ENCODE data around the gene SIDT1. TPM values are rescaled to one million over a fixed set of nuclear protein-coding genes. Genes with fewer than 3 reads are reported as not detected.

SIDT1 gene
- total and polyA plus RNA-seq, 2 donors (not counting 1 experiment from before 2014, with no cell fraction given): 53.2 to 84.4 TPM

DNA sequence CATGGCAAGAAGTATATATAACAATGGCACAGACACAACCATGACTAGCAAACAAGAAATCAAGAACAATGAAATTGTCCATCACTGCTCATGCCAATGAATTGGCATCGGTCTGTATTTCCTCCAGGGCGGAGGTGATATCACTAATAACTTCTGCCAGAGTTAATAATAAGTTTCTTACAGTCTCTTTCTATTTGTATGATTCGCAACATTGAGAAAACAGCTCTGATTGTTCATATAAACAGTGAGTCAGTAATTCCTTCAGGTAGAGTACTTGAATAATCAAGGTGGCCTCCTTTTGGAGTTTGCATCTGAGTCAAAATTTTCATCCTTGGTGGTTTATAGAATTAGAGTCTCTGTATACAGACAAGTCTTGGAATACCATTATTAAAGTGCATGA, 9.1 kb upstream of the SIDT1 start:
- Histone ChIP-seq H3K4me1 (ENCODE audit: control insufficient read depth in 2 of 2, insufficient read depth in 2 of 2, low read length in 2 of 2) (no peaks in the 10 kb centered on the region), H3K4me3 (ENCODE audit: control extremely low read depth in 1 of 5, extremely low read depth in 1 of 5, insufficient read depth in 1 of 5, low read depth in 2 of 5, low read length in 4 of 5) (no peak overlapping the region), H3K9me3 (ENCODE audit: control extremely low read depth in 1 of 3, control insufficient read depth in 2 of 3, insufficient read depth in 1 of 3, low read length in 2 of 3) (no peaks in the 10 kb centered on the region), H3K27me3 (replicated peaks in 1 of 4; ENCODE audit: control extremely low read depth in 1 of 4, control insufficient read depth in 3 of 4, insufficient read depth in 4 of 4, low read length in 3 of 4) (peaks cover 0 to 8% (median 4%) of the 10 kb centered on the region in 4 experiments), H4K20me1 (ENCODE audit: control insufficient read depth, insufficient read depth, low read length, poor library complexity, severe bottlenecking) (no peaks in the 10 kb centered on the region), H3K36me3 (replicated peaks in 1 of 2; ENCODE audit: control extremely low read depth in 1 of 2, control insufficient read depth in 1 of 2, extremely low read depth in 1 of 2, insufficient read depth in 2 of 2, low read length in 1 of 2) (no peaks in the 10 kb centered on the region), H3K4me2 (replicated peaks; ENCODE audit: low read depth, low read length, poor library complexity, severe bottlenecking) (no peak overlapping the region), H3K27ac (ENCODE audit: low read length in 2 of 2) (no peak overlapping the region), H3K79me2 (ENCODE audit: control insufficient read depth, insufficient read depth, low read length) (no peaks in the 10 kb centered on the region), H3K9ac (ENCODE audit: low read length) (no peak overlapping the region), H2AFZ (ENCODE audit: insufficient read depth, low read depth, low read length, poor library complexity, severe bottlenecking) (no peak overlapping the region)
- ChIA-PET POLR2A (interaction anchor here (0.5 kb wide), 1 partner anchor 388 kb away, joined by 3 read pairs; no protein-coding TSS in a partner anchor), CTCF (no interaction called here)
- DNase-seq (no peak), ATAC-seq (ENCODE audit: low read depth) (no peak)
- Mint-ChIP-seq H3K4me1 (no peaks in the 10 kb centered on the region), H3K27me3 (peaks cover 44% of the 10 kb centered on the region), H3K9me3 (ENCODE audit: insufficient read depth) (no peaks in the 10 kb centered on the region), H3K27ac (no peak overlapping the region), H3K4me3 (no peak overlapping the region)
- intact Hi-C loops (cut with micrococcal nuclease): no loop called here
- TF ChIP-seq, protein P1, sequence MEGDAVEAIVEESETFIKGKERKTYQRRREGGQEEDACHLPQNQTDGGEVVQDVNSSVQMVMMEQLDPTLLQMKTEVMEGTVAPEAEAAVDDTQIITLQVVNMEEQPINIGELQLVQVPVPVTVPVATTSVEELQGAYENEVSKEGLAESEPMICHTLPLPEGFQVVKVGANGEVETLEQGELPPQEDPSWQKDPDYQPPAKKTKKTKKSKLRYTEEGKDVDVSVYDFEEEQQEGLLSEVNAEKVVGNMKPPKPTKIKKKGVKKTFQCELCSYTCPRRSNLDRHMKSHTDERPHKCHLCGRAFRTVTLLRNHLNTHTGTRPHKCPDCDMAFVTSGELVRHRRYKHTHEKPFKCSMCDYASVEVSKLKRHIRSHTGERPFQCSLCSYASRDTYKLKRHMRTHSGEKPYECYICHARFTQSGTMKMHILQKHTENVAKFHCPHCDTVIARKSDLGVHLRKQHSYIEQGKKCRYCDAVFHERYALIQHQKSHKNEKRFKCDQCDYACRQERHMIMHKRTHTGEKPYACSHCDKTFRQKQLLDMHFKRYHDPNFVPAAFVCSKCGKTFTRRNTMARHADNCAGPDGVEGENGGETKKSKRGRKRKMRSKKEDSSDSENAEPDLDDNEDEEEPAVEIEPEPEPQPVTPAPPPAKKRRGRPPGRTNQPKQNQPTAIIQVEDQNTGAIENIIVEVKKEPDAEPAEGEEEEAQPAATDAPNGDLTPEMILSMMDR (IDR thresholded peaks at IDR 0.05): no peak
- no peak for TF ChIP-seq EZH2 (IDR thresholded peaks at IDR 0.05; ENCODE audit: borderline replicate concordance, insufficient read depth, low read depth, low read length, poor library complexity, severe bottlenecking)
- WGBS (ENCODE audit: insufficient coverage): no CpG with 5 or more reads among the region's 3 CpGs

DNA sequence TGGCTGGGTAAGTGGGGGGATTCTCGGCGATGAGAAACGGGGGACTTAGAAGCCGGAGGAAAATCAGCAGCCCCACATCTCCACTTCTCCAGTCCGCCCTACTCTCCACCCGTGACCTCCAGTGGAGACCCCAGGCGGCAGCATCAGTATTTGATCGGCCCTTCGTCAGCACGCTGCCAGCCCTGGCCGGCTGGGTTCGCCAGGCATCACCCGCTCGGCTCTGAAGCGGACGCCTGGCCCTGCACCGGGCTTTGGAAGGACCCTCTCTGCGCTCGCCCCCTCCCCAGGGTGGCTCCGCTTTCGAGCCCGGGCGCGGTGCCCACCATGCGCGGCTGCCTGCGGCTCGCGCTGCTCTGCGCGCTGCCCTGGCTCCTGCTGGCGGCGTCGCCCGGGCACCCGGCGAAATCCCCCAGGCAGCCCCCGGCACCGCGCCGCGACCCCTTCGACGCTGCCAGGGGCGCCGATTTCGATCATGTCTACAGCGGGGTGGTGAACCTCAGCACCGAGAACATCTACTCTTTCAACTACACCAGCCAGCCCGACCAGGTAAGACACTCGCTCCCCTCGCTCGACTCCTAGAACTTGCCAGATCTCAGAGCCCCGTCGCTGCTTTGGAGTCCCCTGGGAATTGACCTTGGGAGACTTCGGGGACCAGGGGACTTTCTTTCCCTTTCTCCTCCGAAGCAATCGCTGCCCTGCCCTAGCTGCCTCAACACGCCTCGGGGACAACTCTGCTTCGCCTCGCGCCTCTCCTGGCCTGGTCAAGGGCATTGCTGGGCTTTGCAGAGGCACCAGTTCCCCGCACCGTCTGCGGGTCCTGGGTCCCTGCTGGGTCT, 561 bp downstream of the SIDT1 start:
- ChIA-PET CTCF (interaction anchor here (1.0 to 4.6 kb wide), 5 partner anchors 17 to 45 kb away, joined by 3 to 24 read pairs (median 9); no protein-coding TSS in a partner anchor), POLR2A (interaction anchor here (2.3 kb wide), 1 partner anchor 18 kb away, joined by 22 read pairs; the partner anchor contains the start of gene SPICE1)
- Histone ChIP-seq H3K4me3 (ENCODE audit: control extremely low read depth in 1 of 5, extremely low read depth in 1 of 5, insufficient read depth in 1 of 5, low read depth in 2 of 5, low read length in 4 of 5) (peak overlapping the region; percentile 86 to 96 (median 95)), H2AFZ (ENCODE audit: insufficient read depth, low read depth, low read length, poor library complexity, severe bottlenecking) (peak overlapping the region; percentile 97), H3K27ac (ENCODE audit: low read length in 2 of 2) (peak overlapping the region; percentile 86 to 87), H3K9me3 (ENCODE audit: control extremely low read depth in 1 of 3, control insufficient read depth in 2 of 3, insufficient read depth in 1 of 3, low read length in 2 of 3) (no peaks in the 10 kb centered on the region), H3K4me1 (ENCODE audit: control insufficient read depth in 2 of 2, insufficient read depth in 2 of 2, low read length in 2 of 2) (peaks cover 35 to 36% of the 10 kb centered on the region in 2 donors), H3K9ac (ENCODE audit: low read length) (peak overlapping the region; percentile 92), H3K36me3 (replicated peaks in 1 of 2; ENCODE audit: control extremely low read depth in 1 of 2, control insufficient read depth in 1 of 2, extremely low read depth in 1 of 2, insufficient read depth in 2 of 2, low read length in 1 of 2) (peaks cover 0 to 6% of the 10 kb centered on the region in 2 experiments), H4K20me1 (ENCODE audit: control insufficient read depth, insufficient read depth, low read length, poor library complexity, severe bottlenecking) (no peaks in the 10 kb centered on the region), H3K79me2 (ENCODE audit: control insufficient read depth, insufficient read depth, low read length) (peaks cover 49% of the 10 kb centered on the region), H3K27me3 (replicated peaks in 1 of 4; ENCODE audit: control extremely low read depth in 1 of 4, control insufficient read depth in 3 of 4, insufficient read depth in 4 of 4, low read length in 3 of 4) (no peaks in the 10 kb centered on the region), H3K4me2 (replicated peaks; ENCODE audit: low read depth, low read length, poor library complexity, severe bottlenecking) (peak overlapping the region; percentile 96)
- peak; percentile 85 for DNase-seq
- TF ChIP-seq, protein P1 (IDR thresholded peaks at IDR 0.05): peak; percentile 22
- TF ChIP-seq EZH2 (IDR thresholded peaks at IDR 0.05; ENCODE audit: borderline replicate concordance, insufficient read depth, low read depth, low read length, poor library complexity, severe bottlenecking): no peak
- H3K27me3 Mint-ChIP-seq: peaks cover 3% of the 10 kb centered on the region
- peak overlapping the region; percentile 93 for H3K4me3 Mint-ChIP-seq
- intact Hi-C loops (cut with micrococcal nuclease): loop anchor here (1.0 to 10.0 kb wide), 10 partner anchors 14 to 968 kb away; partner anchors contain the start of genes ATG3, SLC35A5, SPICE1 and USF3
- peaks cover 52% of the 10 kb centered on the region for H3K4me1 Mint-ChIP-seq
- WGBS (ENCODE audit: insufficient coverage): under 1% methylated on average over 62 of the region's 66 CpGs
- peak overlapping the region; percentile 96 for H3K27ac Mint-ChIP-seq
- ATAC-seq (ENCODE audit: low read depth): peak; percentile 77
- H3K9me3 Mint-ChIP-seq (ENCODE audit: insufficient read depth): no peaks in the 10 kb centered on the region
